IMR-90 (cell line): ENCODE results near the gene MAML2. TPM values are rescaled to one million over a fixed set of nuclear protein-coding genes. Genes with fewer than 3 reads are reported as not detected.

Experiments
- ATAC-seq: fragments of 200-7000 bp; cut with Tn5 transposase; 2 replicates; pipeline ENCODE4 v1.9.1; 2020; ENCODE audit warnings: low read depth, mild to moderate bottlenecking, moderate library complexity
- BruUV-seq: library from RNA; stranded (reverse); fragments of 400-500 nt; replicated peaks from 2 replicates; lab custom pipeline; 2021; lab: Mats Ljungman, UMichigan
- CTCF ChIA-PET: fragments of 300-600 bp; formaldehyde crosslinking; extraction: SDS; loops from one replicate; lab custom pipeline; 2021; ENCODE audit warnings: antibody characterized with exemption; lab: Yijun Ruan, JAX
- POLR2A ChIA-PET: fragments of 300-600 bp; sonication (Branson Sonifier 250); formaldehyde crosslinking; loops from one replicate; lab custom pipeline; 2022; ENCODE audit warnings: antibody characterized with exemption; ENCODE audit not compliant: unreplicated experiment; lab: Charles Lee
- DNase-seq: peaks from one replicate; pipeline ENCODE4 v3.0.0; 2013
- H2AFZ ChIP-seq: replicated peaks from 2 replicates; pipeline ENCODE3; 2013; ENCODE audit warnings: low read length, mild to moderate bottlenecking; ENCODE audit not compliant: poor library complexity
- H2AK5ac ChIP-seq: 2 replicates; pipeline ENCODE4 v1.6.1; 2013; ENCODE audit warnings: low read depth, low read length, inconsistent platforms
- H2AK9ac ChIP-seq: replicated peaks from 2 replicates; pipeline ENCODE3; 2013; ENCODE audit warnings: mild to moderate bottlenecking, low read depth, low read length, moderate library complexity; ENCODE audit not compliant: poor library complexity
- H2BK120ac ChIP-seq: 2 replicates; pipeline ENCODE4 v1.6.1; 2013; ENCODE audit warnings: low read depth, low read length, inconsistent platforms
- H2BK15ac ChIP-seq: 3 replicates; pipeline ENCODE4 v1.6.1; 2013; ENCODE audit warnings: low read depth, low read length, inconsistent platforms
- H2BK20ac ChIP-seq: 2 replicates; pipeline ENCODE4 v1.6.1; 2013; ENCODE audit warnings: low read depth, mild to moderate bottlenecking, inconsistent platforms, low read length, moderate library complexity
- H2BK5ac ChIP-seq: 2 replicates; pipeline ENCODE4 v1.6.1; 2013; ENCODE audit warnings: mild to moderate bottlenecking, low read depth, low read length, inconsistent platforms; ENCODE audit not compliant: poor library complexity, severe bottlenecking
- H3K14ac ChIP-seq: replicated peaks from 2 replicates; pipeline ENCODE4 v1.6.1; 2013; ENCODE audit warnings: low read depth, low read length, inconsistent platforms
- H3K18ac ChIP-seq: 2 replicates; pipeline ENCODE4 v1.6.1; 2013; ENCODE audit warnings: low read depth, low read length, control low read depth
- H3K23ac ChIP-seq: 2 replicates; pipeline ENCODE4 v1.6.1; 2013; ENCODE audit warnings: low read depth, low read length, inconsistent platforms
- H3K27ac ChIP-seq: 2 replicates; pipeline ENCODE4 v1.5.1; 2013; ENCODE audit warnings: mild to moderate bottlenecking, control low read depth, low read length; ENCODE audit not compliant: insufficient read depth
- H3K27me3 ChIP-seq: 2 replicates; pipeline ENCODE4 v1.6.1; 2013; ENCODE audit warnings: low read length; ENCODE audit not compliant: control insufficient read depth, insufficient read depth
- H3K36me3 ChIP-seq: 2 replicates; pipeline ENCODE4 v1.6.1; 2013; ENCODE audit warnings: low read length, mixed read lengths; ENCODE audit not compliant: control insufficient read depth, insufficient read depth
- H3K4ac ChIP-seq: 2 replicates; pipeline ENCODE4 v1.6.1; 2013; ENCODE audit warnings: low read depth, low read length, inconsistent platforms
- H3K4me1 ChIP-seq: 2 replicates; pipeline ENCODE4 v1.6.1; 2013; ENCODE audit warnings: low read length, mixed read lengths; ENCODE audit not compliant: control insufficient read depth, insufficient read depth
- H3K4me2 ChIP-seq: 2 replicates; pipeline ENCODE4 v1.6.1; 2013; ENCODE audit warnings: low read depth, mild to moderate bottlenecking, control low read depth, low read length, moderate library complexity
- H3K4me3 ChIP-seq: 2 replicates; pipeline ENCODE4 v1.5.1; 2013; ENCODE audit warnings: low read depth, mild to moderate bottlenecking, control low read depth, low read length, moderate library complexity; ENCODE audit not compliant: insufficient read depth
- H3K56ac ChIP-seq: 2 replicates; pipeline ENCODE4 v1.6.1; 2013; ENCODE audit warnings: low read length, inconsistent platforms; ENCODE audit not compliant: insufficient read depth; ENCODE audit errors: extremely low read depth
- H3K79me1 ChIP-seq, 2 experiments: 2 replicates each; pipeline ENCODE4 v1.6.1; 2013; ENCODE audit warnings: low read length in 2 of 2, inconsistent platforms in 1 of 2, low read depth in 1 of 2
- H3K9ac ChIP-seq: 2 replicates; pipeline ENCODE4 v1.6.1; 2013; ENCODE audit warnings: low read depth, low read length, control low read depth
- H3K9me1 ChIP-seq: 2 replicates; pipeline ENCODE4 v1.6.1; 2013; ENCODE audit warnings: low read length, inconsistent platforms; ENCODE audit not compliant: insufficient read depth
- H3K9me3 ChIP-seq: 2 replicates; pipeline ENCODE4 v1.6.1; 2013; ENCODE audit warnings: low read length; ENCODE audit not compliant: control insufficient read depth, insufficient read depth
- H4K20me1 ChIP-seq: 2 replicates; pipeline ENCODE4 v1.6.1; 2013; ENCODE audit warnings: low read length, inconsistent platforms; ENCODE audit not compliant: insufficient read depth
- H4K5ac ChIP-seq: 2 replicates; pipeline ENCODE4 v1.6.1; 2013; ENCODE audit warnings: mild to moderate bottlenecking, low read depth, low read length, control low read depth
- H4K8ac ChIP-seq, 2 experiments: 2 replicates each; pipeline ENCODE4 v1.6.1; 2013; ENCODE audit warnings: low read depth in 2 of 2, low read length in 2 of 2, control low read depth in 1 of 2, inconsistent platforms in 1 of 2
- H4K91ac ChIP-seq: 2 replicates; pipeline ENCODE4 v1.6.1; 2013; ENCODE audit warnings: low read depth, low read length, inconsistent platforms; ENCODE audit not compliant: insufficient read depth
- CEBPB ChIP-seq: IDR thresholded peaks from 2 replicates; pipeline ENCODE4 v1.6.1; 2012; ENCODE audit warnings: low read depth, low read length, improper control_type of control experiment
- CHD1 ChIP-seq: IDR thresholded peaks from 2 replicates; pipeline ENCODE4 v1.6.1; 2012; ENCODE audit warnings: low read depth, low read length, improper control_type of control experiment
- RCOR1 ChIP-seq: IDR thresholded peaks from 2 replicates; pipeline ENCODE4 v1.6.1; 2012; ENCODE audit warnings: mild to moderate bottlenecking, low read length, improper control_type of control experiment; ENCODE audit not compliant: insufficient replicate concordance
- SMC3 ChIP-seq: fragments of 150-350 bp; IDR thresholded peaks from 2 replicates; pipeline ENCODE4 v1.6.1; 2016; ENCODE audit warnings: low read depth, mild to moderate bottlenecking, antibody characterized with exemption, low read length, moderate library complexity
- WGBS, 2 experiments: methylation state at CpG; one replicate each; pipeline versions ENCODE4 v1.1.5 to v1.1.7; 2013; ENCODE audit warnings: missing lambda C conversion rate in 2 of 2; ENCODE audit not compliant: insufficient read length in 1 of 2; ENCODE audit errors: extremely low coverage in 2 of 2; 5-methylcytosine and 5-hydroxymethylcytosine counted together
- dilution Hi-C: fragments of 300-500 bp; cut with HindIII; formaldehyde crosslinking; loops from one replicate; pipeline ENCODE4 v1.14.3; 2018; ENCODE audit warnings: low sequenced_read_pairs; ENCODE audit not compliant: unreplicated experiment
- in situ Hi-C: fragments of 300-500 bp; cut with MboI; formaldehyde crosslinking; loops from 3 replicates; pipeline ENCODE4 v1.14.3; 2019; ENCODE audit warnings: low sequenced_read_pairs, inconsistent platforms, mixed read lengths
- intact Hi-C: fragments of 100-400 bp; cut with micrococcal nuclease; formaldehyde crosslinking; loops from 2 replicates; pipeline ENCODE4 v1.10.0; 2022
- polyA plus RNA-seq, 3 experiments: library from polyadenylated mRNA; depleted of rRNA; stranded (reverse); fragments of >200 nt; gene quantifications; 2 replicates each; pipeline ENCODE4 v1.2.3, GENCODE V29; 2012; ENCODE audit warnings: low replicate concordance in 1 of 3
- total RNA-seq: library from RNA; depleted of rRNA; stranded (reverse); fragments of >200 nt; gene quantifications from 2 replicates; pipeline ENCODE4 v1.2.3, GENCODE V29; 2012
- TF ChIP-seq, protein P1 (sequence below): conservative IDR thresholded peaks from 2 replicates; pipeline ENCODE4 v1.5.1; 2012; ENCODE audit warnings: mild to moderate bottlenecking, low read depth, low read length, improper control_type of control experiment

Gene MAML2
- total and polyA plus RNA-seq, 2 of the 4 experiments (the other 2 are of a cell fraction) = 15.0 to 19.5 TPM

DNA sequence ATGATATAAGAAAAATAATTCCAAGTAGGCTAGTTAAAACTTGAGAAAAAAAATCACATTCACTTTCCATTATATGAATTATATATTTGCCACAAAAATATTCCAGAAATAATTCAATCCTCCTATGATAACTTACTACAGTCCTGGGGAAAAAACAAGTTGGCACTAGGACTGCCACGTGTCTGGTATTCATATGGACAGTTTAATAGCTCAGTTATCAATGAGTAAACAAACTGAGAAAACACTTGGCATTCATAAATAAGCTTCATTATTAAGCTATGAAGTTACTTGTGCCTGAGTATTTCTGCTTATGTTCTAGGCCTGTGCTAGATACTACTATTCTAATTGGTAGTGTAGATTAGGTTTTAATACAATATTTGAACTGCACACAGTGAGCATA, 22.5 kb upstream of the MAML2 start:
- H3K23ac ChIP-seq = no peak overlapping the region
- H3K14ac ChIP-seq = no peak overlapping the region
- WGBS, 2 experiments = no CpG with 5 or more reads among the region's 1 CpG
- H3K4me1 ChIP-seq = no peaks in the 10 kb centered on the region
- H2AK9ac ChIP-seq = no peak overlapping the region
- no TSS peak for BruUV-seq
- no peaks in the 10 kb centered on the region for H4K20me1 ChIP-seq
- H2AK5ac ChIP-seq = no peak overlapping the region
- H4K5ac ChIP-seq = no peak overlapping the region
- H3K4me3 ChIP-seq = no peak overlapping the region
- H2AFZ ChIP-seq = no peak overlapping the region
- H4K91ac ChIP-seq = no peak overlapping the region
- no peak overlapping the region for H2BK5ac ChIP-seq
- no peak overlapping the region for H3K9ac ChIP-seq
- DNase-seq (no peak), ATAC-seq (no peak)
- POLR2A ChIA-PET = no interaction called here
- no peak overlapping the region for H3K4ac ChIP-seq
- TF ChIP-seq CEBPB (no peak), SMC3 (no peak), CHD1 (no peak), RCOR1 (no peak)
- TF ChIP-seq, protein P1, sequence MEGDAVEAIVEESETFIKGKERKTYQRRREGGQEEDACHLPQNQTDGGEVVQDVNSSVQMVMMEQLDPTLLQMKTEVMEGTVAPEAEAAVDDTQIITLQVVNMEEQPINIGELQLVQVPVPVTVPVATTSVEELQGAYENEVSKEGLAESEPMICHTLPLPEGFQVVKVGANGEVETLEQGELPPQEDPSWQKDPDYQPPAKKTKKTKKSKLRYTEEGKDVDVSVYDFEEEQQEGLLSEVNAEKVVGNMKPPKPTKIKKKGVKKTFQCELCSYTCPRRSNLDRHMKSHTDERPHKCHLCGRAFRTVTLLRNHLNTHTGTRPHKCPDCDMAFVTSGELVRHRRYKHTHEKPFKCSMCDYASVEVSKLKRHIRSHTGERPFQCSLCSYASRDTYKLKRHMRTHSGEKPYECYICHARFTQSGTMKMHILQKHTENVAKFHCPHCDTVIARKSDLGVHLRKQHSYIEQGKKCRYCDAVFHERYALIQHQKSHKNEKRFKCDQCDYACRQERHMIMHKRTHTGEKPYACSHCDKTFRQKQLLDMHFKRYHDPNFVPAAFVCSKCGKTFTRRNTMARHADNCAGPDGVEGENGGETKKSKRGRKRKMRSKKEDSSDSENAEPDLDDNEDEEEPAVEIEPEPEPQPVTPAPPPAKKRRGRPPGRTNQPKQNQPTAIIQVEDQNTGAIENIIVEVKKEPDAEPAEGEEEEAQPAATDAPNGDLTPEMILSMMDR = no peak
- H3K79me1 ChIP-seq = peaks cover 2 to 7% of the 10 kb centered on the region in 2 experiments; a peak in 3 of 4 replicates
- no peak overlapping the region for H4K8ac ChIP-seq
- H3K9me3 ChIP-seq = peaks cover 6% of the 10 kb centered on the region
- in situ Hi-C loops (no loop called here), intact Hi-C loops (no loop called here), dilution Hi-C loops (loop anchor here (25.0 kb wide), 1 partner anchor 328 kb away; no protein-coding TSS in a partner anchor)
- H3K18ac ChIP-seq = no peak overlapping the region
- no peak overlapping the region for H3K56ac ChIP-seq
- no peak overlapping the region for H3K4me2 ChIP-seq
- H3K36me3 ChIP-seq = peaks cover 11% of the 10 kb centered on the region
- CTCF ChIA-PET = no interaction called here
- no peaks in the 10 kb centered on the region for H3K27me3 ChIP-seq
- no peak overlapping the region for H2BK20ac ChIP-seq
- H2BK120ac ChIP-seq = no peak overlapping the region
- H3K27ac ChIP-seq = no peak overlapping the region
- no peaks in the 10 kb centered on the region for H3K9me1 ChIP-seq
- H2BK15ac ChIP-seq = no peak overlapping the region
